Activated CD4-positive, alpha-beta T cell treated with anti-CD3 and anti-CD28 coated beads, Interleukin-2, amount 50 U/mL, for 24 hours (primary cell): Measurements from ENCODE around the gene AVP.
"Not testable (repeated sequence)": the region's sequence is repeated elsewhere in the genome, so short reads cannot be mapped to it uniquely, and the experiment has no call there.

Source experiments
- DNase-seq, 2 donors: peaks; one replicate each; pipeline ENCODE4 v3.0.0-alpha.2; 2020; ENCODE audit warnings: low read depth in 1 of 2, low spot score in 1 of 2

AVP gene

GRCh38 chr20:3082955-3083952 is 1.3 kb downstream of the AVP start:
- no peak for DNase-seq

GRCh38 chr20:3082306-3082951 is 2.1 kb downstream of the AVP start:
- no peak for DNase-seq

- no peak for DNase-seq
Measured at GRCh38 chr20:3081641-3082040, 2.9 kb downstream of the AVP start.

- no peak for DNase-seq
Measured at GRCh38 chr20:3080939-3081388, 3.6 kb downstream of the AVP start.

- no peak for DNase-seq
Measured at GRCh38 chr20:3077618-3078134, 6.8 kb downstream of the AVP start.

- DNase-seq: not testable (repeated sequence)
Measured at GRCh38 chr20:3075315-3075714, 9.2 kb downstream of the AVP start.

GRCh38 chr20:3074812-3075211 is 9.7 kb downstream of the AVP start:
- DNase-seq: no peak

GRCh38 chr20:3073251-3073643 is 11.3 kb downstream of the AVP start:
- DNase-seq: not testable (repeated sequence)

- no peak for DNase-seq
Measured at GRCh38 chr20:3072530-3073250, 11.8 kb downstream of the AVP start.

GRCh38 chr20:3071610-3072529 is 12.7 kb downstream of the AVP start, which contains the start of gene OXT:
Gene OXT, plus strand, starts transcription at chr20:3071620. Its CDS starts 36 bp downstream, at chr20:3071656.
- peak; percentile 45 to 48 for DNase-seq

GRCh38 chr20:3071266-3071609 is 13.3 kb downstream of the AVP start:
- no peak for DNase-seq

GRCh38 chr20:3070725-3071124 is 13.8 kb downstream of the AVP start:
- no peak for DNase-seq

GRCh38 chr20:3068986-3069900 is 15.3 kb downstream of the AVP start:
- DNase-seq: no peak

- no peak for DNase-seq
Measured at GRCh38 chr20:3068075-3068474, 16.4 kb downstream of the AVP start.

- no peak for DNase-seq
Measured at GRCh38 chr20:3067139-3068014, 17.1 kb downstream of the AVP start.

GRCh38 chr20:3064119-3064518 is 20.4 kb downstream of the AVP start:
- not testable (repeated sequence) for DNase-seq

GRCh38 chr20:3059489-3059888 is 25.0 kb downstream of the AVP start:
- DNase-seq: no peak

GRCh38 chr20:3051385-3052019 is 33.0 kb downstream of the AVP start:
- no peak for DNase-seq
